Nephron (organoid): ENCODE results near the gene SYT1.

Source experiments
- H3K27ac Mint-ChIP-seq, 3 experiments: 2 replicates each; pipeline ENCODE4 v1.8.0; 2020; ENCODE audit warnings: mixed read lengths in 3 of 3, mild to moderate bottlenecking in 2 of 3, moderate library complexity in 1 of 3
- H3K27me3 Mint-ChIP-seq: 2 replicates; pipeline ENCODE4 v1.8.0; 2021; ENCODE audit warnings: low read depth, mild to moderate bottlenecking, moderate library complexity, mixed read lengths
- H3K36me3 Mint-ChIP-seq: 2 replicates; pipeline ENCODE4 v1.8.0; 2020; ENCODE audit warnings: low read depth, mixed read lengths
- H3K4me1 Mint-ChIP-seq: 2 replicates; pipeline ENCODE4 v1.8.0; 2020; ENCODE audit warnings: mixed read lengths
- H3K4me3 Mint-ChIP-seq, 3 experiments: 2 replicates each; pipeline ENCODE4 v1.8.0; 2020; ENCODE audit warnings: mild to moderate bottlenecking in 3 of 3, mixed read lengths in 3 of 3, moderate library complexity in 2 of 3
- H3K9me3 Mint-ChIP-seq: 2 replicates; pipeline ENCODE4 v1.8.0; 2020; ENCODE audit warnings: mixed read lengths
- CTCF ChIP-seq, 3 experiments: fragments of 200-600 bp; sonication (generic); IDR thresholded peaks; one replicate each; pipeline ENCODE4 v1.5.0; 2021; ENCODE audit warnings: antibody characterized with exemption in 3 of 3; ENCODE audit not compliant: unreplicated experiment in 3 of 3

SYT1 gene

GRCh38 chr12:79327465-79327864 is 462.9 kb downstream of the SYT1 start:
- H3K9me3 Mint-ChIP-seq, result no peaks in the 10 kb centered on the region
- peaks cover 14% of the 10 kb centered on the region for H3K4me1 Mint-ChIP-seq
- no peak for TF ChIP-seq CTCF (IDR thresholded peaks at IDR 0.05; ENCODE audit: unreplicated experiment in 3 of 3)
- H3K27ac Mint-ChIP-seq, result no peak overlapping the region
- H3K36me3 Mint-ChIP-seq, result peaks cover 5% of the 10 kb centered on the region
- no peaks in the 10 kb centered on the region for H3K27me3 Mint-ChIP-seq
- H3K4me3 Mint-ChIP-seq, result no peak overlapping the region

DNA sequence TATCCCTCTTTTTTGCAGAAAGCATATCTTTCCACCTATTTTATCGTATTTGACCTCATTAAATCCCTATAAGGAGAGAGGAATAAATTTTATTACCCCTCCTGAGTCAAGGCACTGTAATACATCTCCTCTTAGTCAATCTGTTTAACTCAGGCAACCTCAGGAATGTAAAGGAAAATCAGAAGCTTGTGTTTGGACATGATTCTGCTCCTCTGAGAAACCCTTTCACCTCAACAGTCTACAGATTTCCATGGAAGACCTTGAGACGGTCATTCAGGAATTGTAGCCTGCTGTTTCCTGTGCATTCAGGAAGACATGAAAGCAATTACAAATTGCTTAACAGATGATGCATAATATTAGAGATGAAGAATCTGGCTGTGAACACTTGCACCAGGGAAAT is 465.4 kb downstream of the SYT1 start:
- no peak for TF ChIP-seq CTCF (IDR thresholded peaks at IDR 0.05; ENCODE audit: unreplicated experiment in 3 of 3)
- Mint-ChIP-seq H3K27ac (no peak overlapping the region), H3K4me1 (peaks cover 14% of the 10 kb centered on the region), H3K9me3 (no peaks in the 10 kb centered on the region), H3K36me3 (no peaks in the 10 kb centered on the region), H3K4me3 (no peak overlapping the region), H3K27me3 (no peaks in the 10 kb centered on the region)

GRCh38 chr12:79331870-79332269 is 467.3 kb downstream of the SYT1 start:
- peaks cover 2% of the 10 kb centered on the region for H3K36me3 Mint-ChIP-seq
- H3K9me3 Mint-ChIP-seq, result no peaks in the 10 kb centered on the region
- no peak for TF ChIP-seq CTCF (IDR thresholded peaks at IDR 0.05; ENCODE audit: unreplicated experiment in 3 of 3)
- no peaks in the 10 kb centered on the region for H3K27me3 Mint-ChIP-seq
- H3K4me1 Mint-ChIP-seq, result peaks cover under 1% of the 10 kb centered on the region
- H3K27ac Mint-ChIP-seq, result no peak overlapping the region
- H3K4me3 Mint-ChIP-seq, result no peak overlapping the region

GRCh38 chr12:79333144-79333543 is 468.6 kb downstream of the SYT1 start:
- Mint-ChIP-seq H3K36me3 (peaks cover 4% of the 10 kb centered on the region), H3K9me3 (no peaks in the 10 kb centered on the region), H3K27ac (no peak overlapping the region), H3K4me1 (no peaks in the 10 kb centered on the region), H3K27me3 (no peaks in the 10 kb centered on the region), H3K4me3 (no peak overlapping the region)
- TF ChIP-seq CTCF (IDR thresholded peaks at IDR 0.05; ENCODE audit: unreplicated experiment in 3 of 3), result no peak

DNA sequence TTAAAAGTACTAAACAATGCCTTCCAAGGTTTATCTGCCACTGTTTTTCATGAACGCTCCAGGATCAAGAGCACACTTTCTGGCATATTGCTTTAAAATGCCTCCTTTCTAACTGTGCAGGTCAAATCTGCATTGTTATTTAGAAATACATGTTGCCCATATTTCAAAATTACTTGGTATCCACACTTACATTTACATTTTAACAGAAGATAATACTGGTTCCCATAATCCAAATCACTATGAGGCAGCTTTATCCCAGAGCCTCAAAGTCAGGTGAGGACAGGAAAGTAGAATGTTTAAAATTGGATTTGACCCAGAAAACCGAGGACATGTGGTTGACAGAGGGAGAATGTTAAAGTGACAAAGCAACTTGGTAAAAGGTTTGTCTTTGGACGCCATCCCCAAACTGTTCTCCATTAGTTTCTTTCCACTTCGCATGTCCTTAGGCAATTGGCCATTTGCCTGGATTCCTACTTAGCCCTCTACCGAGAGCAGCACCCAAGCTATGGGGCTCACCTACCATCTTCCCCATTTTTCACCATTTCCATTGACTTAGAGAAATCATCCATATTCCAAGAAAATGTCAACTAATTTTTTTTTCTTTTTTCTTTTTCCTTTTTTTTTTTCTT is 473.2 kb downstream of the SYT1 start:
- peaks cover 10% of the 10 kb centered on the region for H3K9me3 Mint-ChIP-seq
- no peak for TF ChIP-seq CTCF (IDR thresholded peaks at IDR 0.05; ENCODE audit: unreplicated experiment in 3 of 3)
- H3K4me3 Mint-ChIP-seq, result no peak overlapping the region
- no peaks in the 10 kb centered on the region for H3K27me3 Mint-ChIP-seq
- peaks cover 19% of the 10 kb centered on the region for H3K36me3 Mint-ChIP-seq
- no peak overlapping the region for H3K27ac Mint-ChIP-seq
- H3K4me1 Mint-ChIP-seq, result no peaks in the 10 kb centered on the region
